Measurements from ENCODE around the gene TNFRSF19. TPM values are rescaled to one million over a fixed set of nuclear protein-coding genes. Genes with fewer than 3 reads are reported as not detected.
"Not testable (repeated sequence)": the region's sequence is repeated elsewhere in the genome, so short reads cannot be mapped to it uniquely, and the experiment has no call there.

TNFRSF19 gene
- total RNA-seq (2014; rRNA removed; shearing (Covaris generic)): 0.03 TPM in 1 of 2 replicates, not detected in the other

- no peak for DNase-seq (ENCODE audit: low spot score)
Observed at GRCh38 chr13:23570099-23570920, at the start of gene TNFRSF19. TSS of gene TNFRSF19 (plus strand) at chr13:23570412. CDS start at chr13:23590184, 19,772 bp downstream.

DNA sequence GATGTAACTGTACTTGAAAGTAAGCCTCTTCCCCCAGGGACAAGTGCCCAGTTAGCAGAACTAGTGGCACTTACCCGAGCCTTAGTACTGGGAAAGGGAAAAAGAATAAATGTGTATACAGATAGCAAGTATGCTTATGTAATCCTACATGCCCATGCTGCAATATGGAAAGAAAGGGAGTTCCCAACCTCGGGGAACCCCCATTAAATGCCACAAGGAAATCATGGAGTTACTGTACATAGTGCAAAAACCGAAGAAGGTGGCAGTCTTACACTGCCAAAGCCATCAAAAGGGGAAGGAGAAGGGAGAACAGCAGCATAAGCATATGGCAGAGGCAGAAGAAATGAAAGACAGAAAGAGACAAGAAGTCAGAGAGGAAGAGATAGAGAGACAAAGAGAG is 40.3 kb upstream of the TNFRSF19 start:
- not testable (repeated sequence) for DNase-seq (ENCODE audit: low spot score)

DNA sequence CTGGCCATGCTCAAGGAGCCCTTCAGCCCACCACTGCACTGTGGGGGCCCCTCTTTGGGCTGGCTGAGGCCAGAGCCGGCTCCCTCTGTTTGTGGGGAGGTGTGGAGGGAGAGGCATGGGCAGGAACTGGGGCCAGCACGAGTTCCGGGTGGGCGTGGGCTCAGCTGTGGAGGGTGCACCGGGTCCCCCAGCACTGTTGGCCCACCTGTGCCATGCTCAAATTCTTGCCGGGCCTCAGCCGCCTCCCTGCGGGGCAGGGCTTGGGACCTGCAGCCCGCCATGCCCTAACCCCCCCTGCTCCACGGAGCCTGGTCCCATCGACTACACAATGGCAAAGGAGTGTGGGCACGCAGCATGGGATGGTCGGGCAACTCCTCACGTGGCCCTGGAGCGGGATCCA is 38.8 kb upstream of the TNFRSF19 start:
- DNase-seq (ENCODE audit: low spot score): no peak

GRCh38 chr13:23534090-23534489 is 36.1 kb upstream of the TNFRSF19 start:
- DNase-seq (ENCODE audit: low spot score): no peak

GRCh38 chr13:23541221-23541824 is 28.9 kb upstream of the TNFRSF19 start:
- no peak for DNase-seq (ENCODE audit: low spot score)

DNA sequence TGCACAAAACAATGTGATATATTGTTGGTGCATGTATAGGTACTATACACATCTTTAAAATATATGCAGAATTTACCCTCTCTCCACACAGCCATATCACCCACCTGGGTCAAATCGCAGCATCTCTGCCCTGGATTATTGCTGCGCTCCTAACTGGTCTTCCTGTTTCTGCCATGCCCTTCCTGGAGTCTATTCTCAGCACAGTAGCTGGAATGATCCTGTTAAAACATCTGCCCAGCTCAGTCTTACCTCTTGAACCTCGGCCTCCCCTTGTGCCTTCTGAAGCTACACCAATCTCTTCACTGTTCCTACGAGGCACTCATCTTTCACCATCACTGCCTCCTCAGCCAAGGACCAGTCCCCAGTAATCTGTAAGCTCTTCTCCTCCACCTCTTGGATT is 25.5 kb upstream of the TNFRSF19 start:
- no peak for DNase-seq (ENCODE audit: low spot score)

GRCh38 chr13:23547000-23547590 is 23.1 kb upstream of the TNFRSF19 start:
- DNase-seq (ENCODE audit: low spot score): no peak

DNA sequence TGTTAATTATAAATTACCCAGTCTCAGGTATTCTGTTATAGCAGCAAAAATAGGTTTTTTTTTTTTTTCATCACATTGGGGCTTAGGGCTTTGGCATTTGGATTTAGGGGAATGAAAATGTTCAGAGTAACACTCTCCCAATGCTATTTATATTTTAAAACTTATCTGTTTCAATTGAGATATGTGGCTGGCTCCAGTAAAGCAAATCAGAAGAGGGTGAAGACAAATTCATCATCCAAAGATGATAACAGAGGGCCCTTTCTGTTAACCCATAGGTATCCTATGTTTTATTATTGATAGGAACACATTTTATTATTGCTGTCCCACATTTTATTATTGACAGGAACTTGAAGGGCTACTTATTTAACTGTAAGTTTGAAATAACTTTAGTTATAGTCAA is 20.5 kb upstream of the TNFRSF19 start:
- no peak for DNase-seq (ENCODE audit: low spot score)

- no peak for DNase-seq (ENCODE audit: low spot score)
Observed at GRCh38 chr13:23550163-23550562, 20.0 kb upstream of the TNFRSF19 start.

DNA sequence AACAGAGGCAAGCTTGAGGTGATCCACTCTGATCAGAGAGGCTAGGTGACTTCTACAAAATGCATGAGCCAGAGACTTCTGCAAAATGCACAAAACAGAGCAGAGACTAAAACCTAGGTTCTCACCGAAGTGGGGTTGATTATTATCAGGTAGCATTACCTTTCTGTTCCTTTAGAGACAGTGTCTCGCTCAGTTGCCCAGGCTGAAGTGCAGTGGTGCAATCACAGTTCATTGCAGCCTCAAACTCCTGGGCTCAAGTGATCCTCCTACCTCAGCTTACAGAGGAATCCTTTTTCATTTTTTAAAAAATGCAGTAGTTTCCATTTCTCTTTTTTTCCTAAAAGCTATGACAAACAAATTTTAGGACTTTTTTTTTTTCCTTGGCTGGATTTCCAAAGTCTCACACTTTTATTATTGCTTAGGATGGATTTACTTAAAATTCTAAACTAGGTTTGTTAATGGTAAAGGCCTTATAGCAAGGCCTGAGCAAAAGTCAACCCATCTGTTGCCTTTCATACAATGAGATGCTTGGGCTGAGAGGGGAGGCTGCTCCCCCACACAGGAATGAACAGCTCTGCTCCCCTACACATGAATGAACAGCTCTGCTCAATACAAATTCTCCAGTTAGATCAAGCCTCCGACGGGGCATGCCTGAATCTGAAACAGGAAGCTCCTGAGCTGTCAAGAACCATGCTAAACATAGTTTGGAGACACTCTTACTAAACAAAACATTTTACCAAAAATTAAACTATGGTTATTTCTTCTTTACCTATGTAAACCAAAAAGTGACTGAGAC is 18.8 kb upstream of the TNFRSF19 start:
- DNase-seq (ENCODE audit: low spot score): no peak

DNA sequence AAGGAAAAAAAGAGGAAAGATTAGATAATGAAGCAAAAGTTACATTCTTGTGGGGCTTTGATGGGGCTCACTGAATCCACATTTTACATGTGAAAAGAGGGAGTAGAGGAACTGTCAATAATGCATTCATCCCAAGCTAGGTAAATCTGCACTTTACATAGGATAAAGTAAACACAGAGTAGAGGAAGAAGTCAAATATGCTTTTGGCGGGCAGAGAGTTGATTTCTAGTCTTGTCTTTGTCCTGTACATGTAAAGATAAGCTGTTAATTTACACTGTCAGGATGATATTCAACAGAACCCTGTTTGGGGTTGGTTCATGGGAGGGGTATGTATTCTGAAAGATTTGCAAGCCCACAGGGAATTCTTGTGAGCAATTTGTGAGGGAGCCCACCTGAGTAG is 18.0 kb upstream of the TNFRSF19 start:
- no peak for DNase-seq (ENCODE audit: low spot score)

DNA sequence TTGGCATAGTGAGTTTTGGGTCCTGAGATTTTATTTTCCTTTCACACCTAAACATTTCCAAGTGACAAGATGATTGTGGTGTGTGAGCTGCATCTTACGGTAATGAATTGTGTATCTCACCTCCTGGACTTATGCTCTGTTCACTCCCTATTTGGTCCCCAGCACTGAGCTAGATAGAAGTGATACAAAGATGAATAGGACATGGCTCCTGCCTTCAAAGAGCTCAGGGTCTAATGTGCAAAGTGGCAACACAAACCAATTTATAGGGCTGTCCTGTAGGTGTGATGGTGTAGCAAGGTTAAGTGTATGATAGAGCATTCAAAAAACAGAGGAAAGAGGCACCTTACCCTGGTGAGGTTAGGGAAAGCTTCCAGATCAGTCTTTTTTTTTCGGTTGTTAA is 17.6 kb upstream of the TNFRSF19 start:
- no peak for DNase-seq (ENCODE audit: low spot score)

DNA sequence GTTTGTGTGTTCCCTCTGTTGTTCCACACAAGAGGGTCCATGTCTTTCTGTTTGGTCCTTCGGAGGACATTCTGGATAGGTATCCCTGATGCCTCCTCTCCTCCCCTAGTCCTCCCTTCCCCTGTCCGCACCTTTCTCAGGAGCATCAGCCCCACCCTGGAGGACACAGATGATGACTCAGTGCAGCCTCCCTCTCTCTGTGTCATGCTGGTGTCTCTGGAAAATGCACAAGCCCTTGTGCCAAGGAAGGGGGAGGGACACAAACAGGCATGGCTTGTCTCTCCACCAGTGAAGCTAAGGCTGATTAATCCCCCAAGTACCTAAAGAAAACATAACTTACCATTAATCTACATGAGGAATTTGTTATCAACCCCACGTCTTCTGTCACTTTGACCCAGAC is 16.2 kb upstream of the TNFRSF19 start:
- DNase-seq (ENCODE audit: low spot score): no peak

DNA sequence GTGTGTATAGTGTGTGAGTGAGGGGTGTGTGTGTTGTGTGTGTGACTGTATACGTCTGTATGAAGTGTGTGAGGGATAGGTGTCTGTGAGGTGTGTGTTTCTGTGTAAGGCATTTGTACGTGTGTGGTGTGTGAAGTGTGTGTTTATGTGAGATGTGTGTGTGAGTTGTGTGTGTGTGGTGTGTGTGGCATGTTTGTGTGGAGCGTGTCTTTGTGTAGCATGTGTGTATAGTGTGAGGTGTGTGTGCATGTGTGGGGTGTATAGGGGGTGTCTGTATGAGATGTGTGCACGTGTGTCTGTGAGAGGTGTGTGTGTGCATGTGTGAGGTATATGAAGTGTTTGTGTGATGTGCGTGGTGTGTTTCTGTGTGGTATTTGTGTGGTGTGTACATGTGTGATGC is 13.2 kb upstream of the TNFRSF19 start:
- no peak for DNase-seq (ENCODE audit: low spot score)

DNA sequence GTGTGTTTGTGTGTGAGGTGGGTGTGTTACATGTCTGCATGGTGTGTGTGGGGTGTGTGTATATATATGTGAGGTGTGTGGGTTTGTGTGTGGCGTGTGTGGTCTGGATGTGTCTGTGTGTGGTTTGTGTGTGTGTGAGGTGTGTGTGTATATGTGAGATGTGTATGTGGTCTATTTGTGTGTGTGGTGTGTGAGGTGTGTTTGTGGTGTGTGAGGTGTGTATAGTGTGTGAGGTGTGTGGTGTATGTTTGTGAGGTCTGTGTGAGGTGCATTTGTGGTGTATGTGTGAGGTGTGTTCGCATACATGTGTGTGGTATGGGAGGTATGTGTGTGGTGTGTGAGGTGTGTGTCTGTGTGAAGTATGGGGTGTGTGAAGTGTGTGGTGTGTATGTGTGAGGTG is 12.5 kb upstream of the TNFRSF19 start:
- no peak for DNase-seq (ENCODE audit: low spot score)

GRCh38 chr13:23558675-23559536 is 11.3 kb upstream of the TNFRSF19 start:
- peak; percentile 60 for DNase-seq (ENCODE audit: low spot score)

DNA sequence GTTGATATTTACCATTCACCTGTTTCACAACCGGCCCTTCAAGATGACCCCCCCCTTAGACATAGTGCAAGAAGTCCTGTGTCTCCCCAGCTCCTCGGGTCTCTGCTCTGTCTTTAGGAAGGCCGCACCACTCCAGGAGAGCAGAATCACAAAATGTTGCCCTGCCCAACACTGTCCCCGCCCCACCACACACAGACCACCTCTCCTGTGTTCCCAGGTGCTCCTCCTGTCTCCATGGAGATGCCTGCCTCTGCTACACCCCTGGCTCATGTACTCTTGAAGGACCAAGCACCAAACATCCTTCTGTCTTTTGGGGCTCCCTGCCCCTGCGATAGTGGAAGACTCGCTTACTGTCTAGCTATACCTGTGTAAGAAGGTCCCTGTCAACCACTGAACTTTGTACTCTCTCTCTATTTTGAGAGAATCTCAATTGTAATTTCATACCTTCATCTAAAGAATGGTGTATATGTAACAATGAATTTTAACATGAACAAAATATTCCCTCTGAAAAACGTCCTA is 9.6 kb upstream of the TNFRSF19 start:
- no peak for DNase-seq (ENCODE audit: low spot score)

- DNase-seq (ENCODE audit: low spot score): no peak
Observed at GRCh38 chr13:23561261-23561660, 9.0 kb upstream of the TNFRSF19 start.

DNA sequence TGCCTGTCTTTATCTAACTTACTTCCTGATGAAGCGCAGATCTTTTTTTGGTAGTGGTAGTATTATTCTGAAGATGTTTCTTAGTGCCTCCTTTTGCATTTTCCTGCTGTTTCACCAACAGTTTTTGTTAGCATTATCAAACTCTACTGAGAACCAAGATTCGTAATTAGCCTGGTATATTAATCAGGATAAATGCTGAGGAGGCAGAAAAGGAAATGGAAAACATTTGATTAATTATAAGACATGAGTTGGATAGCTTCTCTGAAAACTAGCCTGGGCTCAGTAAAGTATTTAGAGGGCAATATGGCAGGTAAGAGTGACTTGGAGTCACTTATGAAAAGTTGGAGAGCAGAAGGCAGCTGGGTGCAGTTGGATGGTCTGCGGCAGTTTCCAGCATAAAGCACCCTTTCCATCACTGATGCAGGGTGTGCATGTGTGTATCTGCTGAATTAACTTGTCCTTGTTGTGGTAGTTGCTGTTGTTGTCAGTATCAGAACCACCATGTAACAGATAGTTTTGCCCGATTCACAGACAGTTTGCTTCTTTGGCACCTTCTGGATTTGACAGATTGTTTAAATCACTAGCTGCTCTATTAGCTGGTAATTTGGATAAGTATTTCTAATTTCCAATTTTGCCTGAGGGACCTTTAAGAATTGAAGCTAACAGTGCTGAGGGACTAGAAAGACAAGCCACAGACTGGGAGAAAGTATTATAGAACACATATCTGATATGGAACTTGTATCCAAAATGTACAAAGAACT is 6.9 kb upstream of the TNFRSF19 start:
- no peak for DNase-seq (ENCODE audit: low spot score)

GRCh38 chr13:23567906-23568460 is 2.2 kb upstream of the TNFRSF19 start:
- peak; percentile 24 for DNase-seq (ENCODE audit: low spot score)

All from HT-29 (cell line).